Stomach (tissue), 9 donors: Measurements from ENCODE around the gene CDK2AP2. TPM values are rescaled to one million over a fixed set of nuclear protein-coding genes. Genes with fewer than 3 reads are reported as not detected.
"Not testable (repeated sequence)": the region's sequence is repeated elsewhere in the genome, so short reads cannot be mapped to it uniquely, and the experiment has no call there.

Experiments used
- DNase-seq, 2 donors: peaks; one replicate each; pipeline versions ENCODE4 v3.0.0 to v3.0.0-alpha.2; 2013 to 2019
- H3K27ac ChIP-seq, 5 donors: fragments of 200-600 bp in 4 of 5; sonication (generic) in 4 of 5; one replicate each; pipeline ENCODE4 v1.5.1; 2013 to 2019; ENCODE audit warnings: mild to moderate bottlenecking in 1 of 5, moderate library complexity in 1 of 5
- H3K27me3 ChIP-seq, 3 donors: fragments of 200-600 bp; sonication (generic); one replicate each; pipeline ENCODE4 v1.5.1; 2017 to 2019; ENCODE audit warnings: mixed run types in 1 of 3
- H3K36me3 ChIP-seq, 4 donors: fragments of 200-600 bp; sonication (generic); 1 replicate in 3 of 4; 2 replicates in 1 of 4; pipeline ENCODE4 v1.5.1; 2016 to 2019
- H3K4me1 ChIP-seq, 4 donors: fragments of 200-600 bp; sonication (generic); one replicate each; pipeline ENCODE4 v1.5.1; 2016 to 2019
- H3K4me3 ChIP-seq, 4 donors: fragments of 200-600 bp; sonication (generic) in 3 of 4; one replicate each; pipeline ENCODE4 v1.5.1; 2016 to 2019; ENCODE audit warnings: mild to moderate bottlenecking in 1 of 4
- H3K9me3 ChIP-seq, 4 donors: fragments of 200-600 bp; sonication (generic); one replicate each; pipeline ENCODE4 v1.5.1; 2016 to 2019
- EP300 ChIP-seq: sonication (generic); formaldehyde crosslinking; IDR thresholded peaks from one replicate; pipeline ENCODE4 v1.6.1; 2017; ENCODE audit warnings: antibody characterized with exemption
- POLR2A ChIP-seq, 4 donors: fragments of 450-650 bp; IDR thresholded peaks; one replicate each; pipeline ENCODE4 v1.6.1; 2016; ENCODE audit warnings: antibody characterized with exemption in 4 of 4, control low read depth in 2 of 4, mild to moderate bottlenecking in 1 of 4, moderate library complexity in 1 of 4
- POLR2AphosphoS5 ChIP-seq, 3 donors: sonication (generic); formaldehyde crosslinking; IDR thresholded peaks; one replicate each; pipeline ENCODE4 v1.6.1; 2016; ENCODE audit warnings: antibody characterized with exemption in 3 of 3
- WGBS, 5 donors: extraction: QIAGEN DNeasy Blood & Tissue Kit in 3 of 5; methylation state at CpG; one replicate each; pipeline versions ENCODE4 v1.1.5 to v1.1.7; 2013 to 2018; 5-methylcytosine and 5-hydroxymethylcytosine counted together
- intact Hi-C: fragments of 100-400 bp; cut with DNase I; formaldehyde crosslinking; loops from one replicate; pipeline ENCODE4 v1.15.1; 2023; ENCODE audit warnings: low total_unique reads
- polyA plus RNA-seq, 3 donors: library from polyadenylated mRNA; stranded (reverse); fragments of 200-250 nt; gene quantifications; one replicate each; pipeline ENCODE4 v1.2.3, GENCODE V29; 2013
- total RNA-seq, 5 donors: library from RNA; depleted of rRNA; stranded (reverse); fragments of >200 nt; gene quantifications; one replicate each; pipeline versions ENCODE4 v1.1.0 to v1.2.3, GENCODE V29; 2014 to 2016
- TF ChIP-seq, protein P1 (sequence below), 7 experiments: fragments of 450-650 bp in 4 of 7; fragments of 200-600 bp in 3 of 7; sonication (generic) in 3 of 7; IDR thresholded peaks; one replicate each; pipeline ENCODE4 v1.5.1; 2016 to 2019; ENCODE audit warnings: antibody characterized with exemption in 7 of 7, control low read depth in 2 of 7, mild to moderate bottlenecking in 1 of 7
- donor health status: healthy with polysubstance abuse.
- donor health status: Bipolar disorder and iron deficiency.
- donor health status: healthy.

The CDK2AP2 gene
- total and polyA plus RNA-seq, 8 donors = 8.3 to 95.9 (median 62.3) TPM

DNA sequence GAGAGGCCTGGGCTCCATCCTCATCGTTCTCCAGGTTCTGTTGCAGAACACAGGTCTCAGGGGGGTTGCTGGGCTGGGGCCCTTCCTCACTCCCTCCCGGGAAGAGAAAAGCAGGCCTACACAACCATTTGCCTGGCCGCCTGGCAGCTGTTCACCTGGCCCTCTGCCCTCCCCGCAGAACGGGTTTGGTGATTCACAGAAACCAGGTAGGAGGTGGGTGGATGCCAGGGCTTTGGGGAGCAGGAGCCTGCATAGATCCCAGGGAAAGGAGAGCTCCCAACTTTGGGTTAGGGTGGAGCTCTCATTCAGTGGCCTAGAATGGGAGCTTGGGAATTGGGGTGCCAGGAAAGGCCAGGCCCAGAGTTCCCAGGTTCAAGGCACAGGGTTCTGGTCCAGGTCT is 39.9 kb downstream of the CDK2AP2 start:
- intact Hi-C loops = no loop called here
- Histone ChIP-seq H3K27ac (peak overlapping the region; percentile 85 to 96 (median 92)), H3K4me1 (peaks cover 37 to 58% (median 55%) of the 10 kb centered on the region in 4 donors), H3K9me3 (no peaks in the 10 kb centered on the region), H3K4me3 (peak overlapping the region; percentile 82 to 95 (median 88)), H3K27me3 (no peaks in the 10 kb centered on the region), H3K36me3 (peaks cover 0 to 5% (median 2%) of the 10 kb centered on the region in 4 donors)
- peak; percentile 83 to 96 for DNase-seq
- 7 to 24% (median 12%) methylated on average over 5 of the region's 5 CpGs; no CpG with 5 or more reads in 1 of the 5 donors for WGBS, 5 donors
- no peak for TF ChIP-seq EP300
- peak in 2 of 3 donors; percentile 77 to 83 for TF ChIP-seq POLR2AphosphoS5 (IDR thresholded peaks at IDR 0.05)

DNA sequence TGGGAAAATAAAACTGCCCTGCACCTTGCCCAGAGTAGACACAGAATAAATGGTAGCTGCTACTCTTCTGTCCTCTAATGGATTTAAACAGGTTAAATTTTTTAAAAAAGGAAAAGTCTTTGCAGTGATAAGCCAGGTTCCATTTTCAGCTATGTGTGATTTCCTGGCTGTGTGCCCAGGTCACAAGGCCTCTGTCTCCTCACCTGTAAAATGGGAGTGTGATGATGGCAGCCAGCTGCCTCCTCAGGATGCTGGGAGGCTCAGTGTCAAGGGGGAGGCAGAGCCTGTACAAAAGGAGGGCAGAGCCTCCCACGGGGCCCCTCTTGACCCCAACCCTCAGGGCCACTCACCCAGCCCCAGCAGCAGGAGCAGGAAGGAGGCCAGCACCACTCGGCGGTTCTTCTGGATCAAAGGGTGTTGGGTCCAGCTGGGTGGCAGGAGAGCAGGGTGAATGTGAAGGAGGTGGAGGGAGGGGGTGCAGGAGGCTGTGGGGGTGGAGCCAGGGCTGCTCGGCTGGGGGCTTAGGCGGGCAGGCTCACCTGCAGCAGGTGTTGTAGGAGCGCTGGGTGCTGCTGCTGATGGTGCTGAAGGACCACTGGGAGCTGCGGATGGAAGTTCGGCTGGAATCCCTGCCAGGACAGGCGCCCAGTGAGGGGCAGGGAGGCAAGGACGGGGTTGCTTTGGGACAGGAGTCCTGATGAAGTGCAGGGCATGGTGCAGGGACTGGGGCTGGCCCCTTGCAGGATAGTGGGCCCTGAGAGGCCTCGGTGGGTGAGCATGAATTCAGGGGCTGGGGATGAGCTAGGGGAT is 40.8 kb downstream of the CDK2AP2 start:
- WGBS, 5 donors = 36 to 57% (median 48%) methylated on average over 10 to 11 of the region's 11 CpGs
- no peaks in the 10 kb centered on the region for H3K9me3 ChIP-seq
- H3K4me3 ChIP-seq = peak overlapping the region in 3 of 4 donors; percentile 82 to 95 (median 91)

DNA sequence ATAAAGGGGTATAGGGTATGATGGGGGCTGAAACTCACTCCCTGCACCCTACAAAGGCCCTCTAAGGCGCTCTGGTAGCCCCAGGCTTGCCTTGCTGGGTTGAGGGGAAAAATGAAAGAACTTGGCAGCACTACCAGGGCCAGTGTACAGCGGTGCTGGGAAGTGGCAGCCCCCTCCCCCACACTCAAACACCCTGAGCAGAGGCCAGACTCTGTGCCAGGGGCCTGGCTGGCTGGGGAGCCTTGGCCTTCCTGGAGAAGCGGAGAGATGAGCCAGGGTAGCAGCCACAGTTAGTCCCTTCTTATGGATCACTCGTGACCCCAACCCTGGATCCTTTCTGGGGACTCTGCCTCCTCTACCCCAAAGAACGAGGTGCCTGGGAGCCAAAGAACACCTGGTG is 41.6 kb downstream of the CDK2AP2 start:
- DNase-seq = no peak
- intact Hi-C loops = no loop called here
- 60 to 81% (median 72%) methylated on average over 4 to 5 of the region's 5 CpGs for WGBS, 5 donors
- H3K36me3 ChIP-seq = peaks cover 0 to 5% (median 2%) of the 10 kb centered on the region in 4 donors
- H3K4me1 ChIP-seq = peaks cover 37 to 58% (median 55%) of the 10 kb centered on the region in 4 donors
- H3K9me3 ChIP-seq = no peaks in the 10 kb centered on the region
- no peak overlapping the region for H3K4me3 ChIP-seq
- H3K27me3 ChIP-seq = no peaks in the 10 kb centered on the region
- TF ChIP-seq POLR2AphosphoS5 (IDR thresholded peaks at IDR 0.05) (no peak), EP300 (no peak), POLR2A (IDR thresholded peaks at IDR 0.05) (no peak)
- TF ChIP-seq, protein P1, sequence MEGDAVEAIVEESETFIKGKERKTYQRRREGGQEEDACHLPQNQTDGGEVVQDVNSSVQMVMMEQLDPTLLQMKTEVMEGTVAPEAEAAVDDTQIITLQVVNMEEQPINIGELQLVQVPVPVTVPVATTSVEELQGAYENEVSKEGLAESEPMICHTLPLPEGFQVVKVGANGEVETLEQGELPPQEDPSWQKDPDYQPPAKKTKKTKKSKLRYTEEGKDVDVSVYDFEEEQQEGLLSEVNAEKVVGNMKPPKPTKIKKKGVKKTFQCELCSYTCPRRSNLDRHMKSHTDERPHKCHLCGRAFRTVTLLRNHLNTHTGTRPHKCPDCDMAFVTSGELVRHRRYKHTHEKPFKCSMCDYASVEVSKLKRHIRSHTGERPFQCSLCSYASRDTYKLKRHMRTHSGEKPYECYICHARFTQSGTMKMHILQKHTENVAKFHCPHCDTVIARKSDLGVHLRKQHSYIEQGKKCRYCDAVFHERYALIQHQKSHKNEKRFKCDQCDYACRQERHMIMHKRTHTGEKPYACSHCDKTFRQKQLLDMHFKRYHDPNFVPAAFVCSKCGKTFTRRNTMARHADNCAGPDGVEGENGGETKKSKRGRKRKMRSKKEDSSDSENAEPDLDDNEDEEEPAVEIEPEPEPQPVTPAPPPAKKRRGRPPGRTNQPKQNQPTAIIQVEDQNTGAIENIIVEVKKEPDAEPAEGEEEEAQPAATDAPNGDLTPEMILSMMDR (IDR thresholded peaks at IDR 0.05) = no peak
- peak overlapping the region; percentile 90 to 98 (median 95) for H3K27ac ChIP-seq

More for the DNA sequence above, 40.8 kb downstream of the CDK2AP2 start:
- TF ChIP-seq POLR2AphosphoS5 (IDR thresholded peaks at IDR 0.05) (no peak), POLR2A (IDR thresholded peaks at IDR 0.05) (no peak), EP300 (no peak)
- DNase-seq = no peak
- Histone ChIP-seq H3K36me3 (peaks cover 0 to 5% (median 2%) of the 10 kb centered on the region in 4 donors), H3K4me1 (peaks cover 37 to 58% (median 55%) of the 10 kb centered on the region in 4 donors), H3K27ac (peak overlapping the region; percentile 85 to 96 (median 94)), H3K27me3 (no peaks in the 10 kb centered on the region)
- intact Hi-C loops = no loop called here

DNA sequence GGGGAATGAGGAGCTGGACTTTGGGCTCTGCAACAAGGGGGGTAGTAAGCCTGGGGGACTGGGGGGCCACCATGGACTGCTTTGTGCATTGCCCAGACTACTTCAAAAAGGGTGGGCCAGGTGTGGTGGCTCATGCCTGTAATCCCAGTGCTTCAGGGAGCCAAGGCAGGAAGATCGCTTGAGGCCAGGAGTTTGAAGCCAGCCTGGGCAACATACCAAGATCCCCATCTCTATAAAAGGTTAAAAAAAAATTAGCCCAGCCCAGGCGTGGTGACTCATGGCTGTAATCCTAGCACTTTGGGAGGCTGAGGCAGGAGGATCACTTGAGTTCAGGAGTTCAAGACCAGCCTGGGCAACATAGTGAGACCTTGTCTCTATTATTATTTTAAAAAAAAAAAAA is 42.4 kb downstream of the CDK2AP2 start:
- H3K27ac ChIP-seq = peak overlapping the region; percentile 90 to 98 (median 95)
- peak overlapping the region in 3 of 4 donors; percentile 54 to 64 (median 56) for H3K4me3 ChIP-seq
- H3K27me3 ChIP-seq, DNase-seq, intact Hi-C loops, H3K36me3 ChIP-seq, H3K9me3 ChIP-seq: not testable (repeated sequence)
- WGBS, 5 donors = 40 to 56% (median 45%) methylated on average over 2 of the region's 2 CpGs
- peaks cover 37 to 58% (median 55%) of the 10 kb centered on the region in 4 donors for H3K4me1 ChIP-seq

DNA sequence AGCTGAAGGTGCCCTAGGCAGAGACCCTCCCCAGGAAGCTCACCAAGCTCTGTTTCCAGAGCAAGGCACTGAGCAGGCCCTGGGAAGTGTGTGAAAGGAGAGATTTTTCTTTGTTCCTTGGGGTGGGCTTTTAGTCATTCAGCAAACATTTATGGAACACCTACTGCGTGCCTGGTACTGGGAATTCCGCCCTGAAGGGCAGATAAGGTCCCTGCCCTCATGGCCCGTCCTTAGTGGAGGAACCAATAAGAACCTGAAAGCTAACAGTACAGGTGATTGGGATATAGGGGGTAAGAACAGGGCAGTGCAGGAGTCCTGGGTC is 42.8 kb downstream of the CDK2AP2 start:
- intact Hi-C loops = no loop called here
- H3K4me1 ChIP-seq = peaks cover 37 to 58% (median 55%) of the 10 kb centered on the region in 4 donors
- peak; percentile 51 to 55 for DNase-seq

DNA sequence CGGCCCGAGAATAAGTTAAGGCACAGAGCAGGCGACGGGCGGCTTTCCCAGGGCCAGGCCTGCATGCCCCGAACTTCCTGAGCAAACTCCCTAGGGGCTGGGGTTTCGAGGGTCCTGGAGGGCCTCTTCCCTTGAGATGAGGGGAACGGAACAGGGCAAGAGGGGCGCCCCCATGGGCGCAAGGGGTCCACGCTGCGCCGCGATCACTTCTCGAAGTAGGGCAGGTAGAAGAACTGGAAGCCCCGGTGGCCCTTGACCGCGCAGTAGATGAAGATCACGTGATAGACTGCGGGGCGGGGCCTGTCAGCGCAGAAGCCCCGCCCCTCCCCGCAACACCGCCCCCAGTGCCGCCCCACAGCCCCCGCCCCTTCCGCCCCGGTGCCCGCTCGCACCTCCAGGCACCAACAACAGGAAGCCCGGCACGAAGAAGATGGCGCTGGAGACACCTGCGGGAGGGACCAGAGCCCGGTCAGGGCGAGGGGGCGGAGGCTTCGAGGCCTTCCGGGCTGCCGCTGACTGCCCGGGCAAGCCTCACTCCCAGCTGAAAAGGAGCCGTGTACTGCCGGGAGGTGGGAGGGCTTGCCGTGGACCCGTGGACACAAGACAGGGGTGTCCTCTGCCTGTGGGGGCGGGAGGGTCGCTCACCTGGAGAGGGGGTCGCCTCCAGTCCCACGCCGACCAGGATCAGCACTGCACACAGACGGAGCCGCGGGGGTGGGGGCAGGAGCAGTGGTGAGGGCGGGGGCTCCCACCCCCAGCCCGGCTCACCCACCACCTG is 43.4 kb downstream of the CDK2AP2 start:
- H3K4me3 ChIP-seq = peak overlapping the region; percentile 54 to 69 (median 60)
- H3K27ac ChIP-seq = peak overlapping the region; percentile 90 to 98 (median 95)
- 12 to 26% (median 13%) methylated on average over 23 to 56 of the region's 56 CpGs for WGBS, 5 donors
- H3K9me3 ChIP-seq = no peaks in the 10 kb centered on the region
- peak in 1 of 4 donors; percentile 49 for TF ChIP-seq POLR2A (IDR thresholded peaks at IDR 0.05)
- peak in 2 of 3 donors; percentile 86 to 90 for TF ChIP-seq POLR2AphosphoS5 (IDR thresholded peaks at IDR 0.05)
- TF ChIP-seq, protein P1 (IDR thresholded peaks at IDR 0.05) = no peak
- TF ChIP-seq EP300 = no peak
- intact Hi-C loops = no loop called here
- DNase-seq = peak; percentile 94 to 95
- no peaks in the 10 kb centered on the region for H3K27me3 ChIP-seq
- H3K4me1 ChIP-seq = peaks cover 33 to 52% (median 51%) of the 10 kb centered on the region in 4 donors
- H3K36me3 ChIP-seq = peaks cover 0 to 5% (median 2%) of the 10 kb centered on the region in 4 donors

More for the DNA sequence above, 42.8 kb downstream of the CDK2AP2 start:
- TF ChIP-seq POLR2AphosphoS5 (IDR thresholded peaks at IDR 0.05) (peak in 1 of 3 donors; percentile 54), POLR2A (IDR thresholded peaks at IDR 0.05) (no peak)
- Histone ChIP-seq H3K27ac (peak overlapping the region; percentile 90 to 98 (median 95)), H3K27me3 (no peaks in the 10 kb centered on the region), H3K36me3 (peaks cover 0 to 5% (median 2%) of the 10 kb centered on the region in 4 donors), H3K9me3 (no peaks in the 10 kb centered on the region), H3K4me3 (peak overlapping the region; percentile 54 to 69 (median 60))
- WGBS, 5 donors = 27 to 45% (median 29%) methylated on average over 3 of the region's 3 CpGs
